Activated gamma-delta T cell (primary cell): Measurements from ENCODE around the gene ANGPT4.

Experiments used
- DNase-seq: peaks from one replicate; lab custom pipeline; 2025; lab: John Stamatoyannopoulos, UW
- total RNA-seq, 2 donors: gene quantifications; one replicate each; lab custom pipeline; 2026; lab: John Stamatoyannopoulos, UW

ANGPT4 gene
- total RNA-seq: 0 reads per million in 2 donors

GRCh38 chr20:916125-916799 is at the start of gene ANGPT4:
Gene ANGPT4, minus strand, starts transcription at chr20:916334. Its CDS starts 120 bp downstream, at chr20:916214.
- no peak for DNase-seq

- no peak for DNase-seq
Measured at GRCh38 chr20:963795-964194, 47.7 kb upstream of the ANGPT4 start.

- no peak for DNase-seq
Measured at GRCh38 chr20:962683-963082, 46.5 kb upstream of the ANGPT4 start.

- no peak for DNase-seq
Measured at GRCh38 chr20:962223-962622, 46.1 kb upstream of the ANGPT4 start.

GRCh38 chr20:961768-962167 is 45.6 kb upstream of the ANGPT4 start:
- DNase-seq: no peak

GRCh38 chr20:959996-960615 is 44.0 kb upstream of the ANGPT4 start:
- no peak for DNase-seq

- DNase-seq: no peak
Measured at GRCh38 chr20:958936-959815, 43.0 kb upstream of the ANGPT4 start.

GRCh38 chr20:957544-957943 is 41.4 kb upstream of the ANGPT4 start:
- DNase-seq: no peak

GRCh38 chr20:956330-956951 is 40.3 kb upstream of the ANGPT4 start:
- DNase-seq: peak; percentile 20

- no peak for DNase-seq
Measured at GRCh38 chr20:955656-956055, 39.5 kb upstream of the ANGPT4 start.

- no peak for DNase-seq
Measured at GRCh38 chr20:955111-955510, 39.0 kb upstream of the ANGPT4 start.

- DNase-seq: no peak
Measured at GRCh38 chr20:953742-954141, 37.6 kb upstream of the ANGPT4 start.

- no peak for DNase-seq
Measured at GRCh38 chr20:952196-952795, 36.2 kb upstream of the ANGPT4 start.

GRCh38 chr20:951384-952169 is 35.4 kb upstream of the ANGPT4 start:
- no peak for DNase-seq

- no peak for DNase-seq
Measured at GRCh38 chr20:949717-950116, 33.6 kb upstream of the ANGPT4 start.

GRCh38 chr20:946826-947225 is 30.7 kb upstream of the ANGPT4 start:
- DNase-seq: no peak

GRCh38 chr20:945841-946240 is 29.7 kb upstream of the ANGPT4 start:
- no peak for DNase-seq

- DNase-seq: no peak
Measured at GRCh38 chr20:944774-945410, 28.8 kb upstream of the ANGPT4 start.

GRCh38 chr20:944148-944547 is 28.0 kb upstream of the ANGPT4 start:
- no peak for DNase-seq

- DNase-seq: no peak
Measured at GRCh38 chr20:942611-943010, 26.5 kb upstream of the ANGPT4 start.

GRCh38 chr20:940926-941325 is 24.8 kb upstream of the ANGPT4 start:
- DNase-seq: no peak
